ENCODE data around the gene MIA2. TPM values are rescaled to one million over a fixed set of nuclear protein-coding genes. Genes with fewer than 3 reads are reported as not detected.
"Not testable (repeated sequence)": the region's sequence is repeated elsewhere in the genome, so short reads cannot be mapped to it uniquely, and the experiment has no call there.

Gene MIA2, protein sequence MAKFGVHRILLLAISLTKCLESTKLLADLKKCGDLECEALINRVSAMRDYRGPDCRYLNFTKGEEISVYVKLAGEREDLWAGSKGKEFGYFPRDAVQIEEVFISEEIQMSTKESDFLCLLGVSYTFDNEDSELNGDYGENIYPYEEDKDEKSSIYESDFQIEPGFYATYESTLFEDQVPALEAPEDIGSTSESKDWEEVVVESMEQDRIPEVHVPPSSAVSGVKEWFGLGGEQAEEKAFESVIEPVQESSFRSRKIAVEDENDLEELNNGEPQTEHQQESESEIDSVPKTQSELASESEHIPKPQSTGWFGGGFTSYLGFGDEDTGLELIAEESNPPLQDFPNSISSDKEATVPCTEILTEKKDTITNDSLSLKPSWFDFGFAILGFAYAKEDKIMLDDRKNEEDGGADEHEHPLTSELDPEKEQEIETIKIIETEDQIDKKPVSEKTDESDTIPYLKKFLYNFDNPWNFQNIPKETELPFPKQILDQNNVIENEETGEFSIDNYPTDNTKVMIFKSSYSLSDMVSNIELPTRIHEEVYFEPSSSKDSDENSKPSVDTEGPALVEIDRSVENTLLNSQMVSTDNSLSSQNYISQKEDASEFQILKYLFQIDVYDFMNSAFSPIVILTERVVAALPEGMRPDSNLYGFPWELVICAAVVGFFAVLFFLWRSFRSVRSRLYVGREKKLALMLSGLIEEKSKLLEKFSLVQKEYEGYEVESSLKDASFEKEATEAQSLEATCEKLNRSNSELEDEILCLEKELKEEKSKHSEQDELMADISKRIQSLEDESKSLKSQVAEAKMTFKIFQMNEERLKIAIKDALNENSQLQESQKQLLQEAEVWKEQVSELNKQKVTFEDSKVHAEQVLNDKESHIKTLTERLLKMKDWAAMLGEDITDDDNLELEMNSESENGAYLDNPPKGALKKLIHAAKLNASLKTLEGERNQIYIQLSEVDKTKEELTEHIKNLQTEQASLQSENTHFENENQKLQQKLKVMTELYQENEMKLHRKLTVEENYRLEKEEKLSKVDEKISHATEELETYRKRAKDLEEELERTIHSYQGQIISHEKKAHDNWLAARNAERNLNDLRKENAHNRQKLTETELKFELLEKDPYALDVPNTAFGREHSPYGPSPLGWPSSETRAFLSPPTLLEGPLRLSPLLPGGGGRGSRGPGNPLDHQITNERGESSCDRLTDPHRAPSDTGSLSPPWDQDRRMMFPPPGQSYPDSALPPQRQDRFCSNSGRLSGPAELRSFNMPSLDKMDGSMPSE (N-terminal part only)
- 10 to 100 TPM; 19.1 to 19.5 TPM for total RNA-seq

DNA sequence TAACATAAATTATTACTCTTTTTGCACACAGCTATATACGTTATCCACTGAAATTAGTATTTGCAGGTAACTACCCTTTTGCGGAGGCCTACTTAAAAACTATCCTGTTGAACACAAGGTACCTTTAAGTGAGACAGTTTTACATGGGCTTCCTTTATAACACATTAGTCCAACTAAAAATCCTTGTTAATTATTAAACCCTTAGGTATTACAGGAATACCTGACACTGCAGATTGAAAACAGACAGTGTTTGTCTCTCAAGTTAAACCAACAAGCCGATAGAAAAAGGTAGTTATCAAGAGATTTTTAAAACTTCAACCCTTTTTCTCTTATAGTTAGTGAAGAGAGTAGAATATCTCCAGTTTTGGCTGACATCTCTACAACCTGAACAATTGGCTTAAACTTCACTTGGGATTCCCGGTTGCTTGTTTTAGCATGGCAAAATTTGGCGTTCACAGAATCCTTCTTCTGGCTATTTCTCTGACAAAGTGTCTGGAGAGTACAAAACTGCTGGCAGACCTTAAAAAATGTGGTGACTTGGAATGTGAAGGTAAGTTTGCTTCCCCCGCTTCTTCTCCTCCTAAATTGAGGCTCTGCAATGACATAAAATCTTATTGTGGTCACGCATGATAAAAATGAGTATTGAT lies at the start of gene MIA2:
TSS of gene MIA2 (plus strand) at position 236 of the 647 bp plus-strand sequence. CDS start at position 436, 200 bp downstream.
- H3K27ac Mint-ChIP-seq, result peak within 1 kb of the TSS; percentile 42
- peaks cover 30% of the 10 kb centered on the region for H3K4me1 Mint-ChIP-seq
- H3K4me3 Mint-ChIP-seq, result no peak within 1 kb of the TSS
- no peaks in the 10 kb centered on the region for H3K27me3 Mint-ChIP-seq
- H3K36me3 Mint-ChIP-seq, result no peaks in the 10 kb centered on the region
- no peak for DNase-seq
- no peaks in the 10 kb centered on the region for H3K9me3 Mint-ChIP-seq

DNA sequence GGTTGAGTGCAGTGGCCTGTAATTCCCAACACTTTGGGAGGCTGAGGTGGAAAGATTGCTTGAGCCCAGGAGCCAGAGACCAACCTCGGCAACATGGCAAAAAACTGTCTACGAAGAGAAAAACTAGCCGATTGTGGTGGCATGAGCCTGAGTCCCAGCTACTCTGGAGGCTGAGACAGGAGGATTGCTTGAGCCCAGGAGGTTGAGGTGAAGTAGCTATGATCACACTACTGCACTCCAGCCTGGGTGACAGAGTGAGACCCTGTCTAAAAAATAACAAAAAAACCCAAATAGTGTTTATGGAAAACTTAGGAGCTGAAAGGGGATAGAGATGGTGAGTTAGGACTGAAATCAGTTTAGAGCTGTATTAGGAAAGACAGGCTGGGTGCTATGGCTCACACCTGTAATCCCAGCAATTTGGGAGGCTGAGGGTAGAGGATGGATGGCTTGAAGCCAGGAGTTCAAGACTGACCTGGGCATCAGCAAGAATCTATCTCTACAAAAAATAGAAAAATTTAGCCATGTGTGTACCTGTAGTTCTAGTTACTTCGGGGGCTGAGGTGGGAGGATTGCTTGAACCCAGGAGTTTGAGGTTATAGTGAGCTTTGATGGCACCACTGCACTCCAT lies 49.0 kb upstream of the MIA2 start:
- no peak overlapping the region for H3K4me3 Mint-ChIP-seq
- DNase-seq, result no peak
- H3K4me1 Mint-ChIP-seq, result peaks cover 13% of the 10 kb centered on the region
- no peaks in the 10 kb centered on the region for H3K27me3 Mint-ChIP-seq
- H3K9me3 Mint-ChIP-seq, result no peaks in the 10 kb centered on the region
- H3K27ac Mint-ChIP-seq, result peak overlapping the region; percentile 57
- H3K36me3 Mint-ChIP-seq, result peaks cover 39% of the 10 kb centered on the region

DNA sequence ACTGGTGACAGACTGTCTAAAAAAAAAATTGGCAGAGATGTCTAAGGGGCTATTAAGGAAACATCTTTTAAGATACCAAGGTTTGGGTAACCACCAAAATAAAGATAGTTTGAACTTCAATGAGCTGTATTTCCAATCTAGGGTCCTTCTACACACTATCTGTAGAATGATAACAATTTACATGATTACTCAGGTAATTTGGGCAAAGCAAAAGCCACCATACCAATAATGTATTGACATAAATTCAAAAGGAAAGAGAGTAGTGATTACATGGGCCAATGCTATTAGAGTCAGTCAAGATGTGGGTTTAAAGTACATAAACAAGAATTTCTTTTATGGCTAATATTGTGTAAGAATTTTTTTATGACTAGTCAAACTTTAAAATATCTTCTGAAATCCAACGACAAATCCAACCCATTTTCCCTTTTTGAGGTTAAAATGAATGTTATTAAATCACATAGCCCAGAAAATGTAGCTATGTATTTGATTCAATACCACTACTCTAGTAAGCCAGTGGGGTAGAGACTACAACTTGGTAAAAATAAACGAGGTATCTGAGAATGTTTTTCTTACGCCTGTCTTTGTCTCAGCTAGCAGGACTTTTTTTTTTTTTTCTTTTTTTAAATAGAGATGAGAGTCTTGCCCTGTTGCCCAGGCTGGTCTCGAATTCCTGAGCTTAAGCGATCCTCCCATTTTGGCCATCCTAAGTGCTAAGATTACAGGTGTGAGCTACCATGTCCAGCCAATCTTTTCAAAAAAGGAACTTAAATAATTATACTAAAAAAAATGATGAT lies 48.3 kb upstream of the MIA2 start:
- H3K9me3 Mint-ChIP-seq, result no peaks in the 10 kb centered on the region
- peak overlapping the region; percentile 47 for H3K27ac Mint-ChIP-seq
- H3K4me1 Mint-ChIP-seq, result peaks cover 13% of the 10 kb centered on the region
- H3K4me3 Mint-ChIP-seq, result no peak overlapping the region
- no peak for DNase-seq
- no peaks in the 10 kb centered on the region for H3K27me3 Mint-ChIP-seq
- peaks cover 37% of the 10 kb centered on the region for H3K36me3 Mint-ChIP-seq

DNA sequence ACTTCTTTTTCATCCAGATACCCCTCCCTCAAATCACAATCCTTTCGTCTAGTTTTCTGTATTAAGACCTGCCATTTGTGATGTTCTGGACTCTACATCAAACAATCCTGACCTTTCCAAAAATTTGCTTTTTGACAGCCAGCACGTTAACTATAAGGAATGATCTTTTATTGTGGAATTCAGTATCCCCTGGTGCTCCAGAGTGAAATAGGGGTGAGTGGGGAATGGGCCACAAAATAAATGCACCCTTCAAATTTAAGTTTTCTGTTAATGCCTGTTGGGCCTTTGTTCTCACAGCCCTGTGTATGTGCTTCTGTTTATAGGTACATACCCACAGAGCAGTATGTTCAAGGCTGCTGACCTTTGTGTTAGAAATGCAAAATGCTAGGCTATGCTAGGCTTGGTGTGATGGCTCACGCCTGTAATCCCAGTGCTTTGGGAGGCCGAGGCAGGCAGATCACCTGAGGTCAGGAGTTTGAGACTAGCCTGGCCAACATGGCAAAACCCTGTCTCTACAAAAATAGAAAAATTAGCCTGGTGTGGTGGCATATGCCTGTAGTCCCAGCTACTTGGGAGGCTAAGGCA lies 46.7 kb upstream of the MIA2 start:
- no peaks in the 10 kb centered on the region for H3K9me3 Mint-ChIP-seq
- H3K36me3 Mint-ChIP-seq, result peaks cover 37% of the 10 kb centered on the region
- no peak overlapping the region for H3K4me3 Mint-ChIP-seq
- H3K4me1 Mint-ChIP-seq, result peaks cover 13% of the 10 kb centered on the region
- no peaks in the 10 kb centered on the region for H3K27me3 Mint-ChIP-seq
- no peak for DNase-seq
- no peak overlapping the region for H3K27ac Mint-ChIP-seq

DNA sequence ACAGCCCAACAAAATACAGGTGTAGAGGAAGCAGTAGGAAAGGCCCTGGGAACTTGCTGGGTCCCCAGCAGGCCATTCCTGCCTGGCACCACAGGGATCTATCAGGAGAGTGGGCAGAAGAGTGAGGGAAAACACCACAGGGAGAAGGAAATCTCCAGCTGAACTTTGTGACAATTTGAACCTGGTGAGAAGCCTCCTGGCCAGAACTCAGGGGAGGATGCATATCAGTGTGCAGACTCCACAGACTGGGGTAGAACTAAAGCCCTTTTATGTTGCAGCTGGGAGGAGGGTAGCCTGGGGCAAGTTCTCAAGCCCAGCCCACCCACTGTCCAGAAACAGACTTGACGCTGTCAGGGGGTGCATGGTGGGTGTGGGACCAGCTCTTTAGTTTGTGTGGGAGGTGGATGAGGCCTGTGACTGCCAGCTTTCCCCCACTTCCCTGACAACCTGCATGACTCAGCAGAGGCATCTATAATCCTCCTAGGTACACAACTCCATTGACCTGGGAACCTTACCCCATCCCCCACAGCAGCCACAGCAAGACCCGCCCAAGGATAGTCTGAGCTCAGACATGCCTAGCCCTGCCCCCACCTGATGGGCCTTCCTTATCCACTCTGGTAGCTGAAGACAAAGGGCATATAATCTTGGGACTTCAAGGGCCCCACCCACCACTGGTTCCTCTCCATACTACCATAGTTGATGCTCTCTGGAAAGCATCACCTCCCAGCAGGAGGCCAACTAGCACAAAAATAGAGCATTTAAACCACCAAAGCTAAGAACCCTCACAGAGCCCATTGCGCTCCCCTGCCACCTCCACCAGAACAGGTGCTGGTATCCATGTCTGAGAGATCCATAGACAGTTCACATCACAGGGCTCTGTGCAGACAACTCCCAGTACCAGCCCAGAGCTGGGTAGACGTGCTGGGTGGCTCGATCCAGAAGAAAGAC lies 29.8 kb upstream of the MIA2 start:
- Mint-ChIP-seq H3K27ac (no peak overlapping the region), H3K27me3 (no peaks in the 10 kb centered on the region), H3K4me3 (no peak overlapping the region), H3K36me3 (peaks cover 5% of the 10 kb centered on the region), H3K4me1 (peaks cover 16% of the 10 kb centered on the region), H3K9me3 (peaks cover 13% of the 10 kb centered on the region)
- no peak for DNase-seq

DNA sequence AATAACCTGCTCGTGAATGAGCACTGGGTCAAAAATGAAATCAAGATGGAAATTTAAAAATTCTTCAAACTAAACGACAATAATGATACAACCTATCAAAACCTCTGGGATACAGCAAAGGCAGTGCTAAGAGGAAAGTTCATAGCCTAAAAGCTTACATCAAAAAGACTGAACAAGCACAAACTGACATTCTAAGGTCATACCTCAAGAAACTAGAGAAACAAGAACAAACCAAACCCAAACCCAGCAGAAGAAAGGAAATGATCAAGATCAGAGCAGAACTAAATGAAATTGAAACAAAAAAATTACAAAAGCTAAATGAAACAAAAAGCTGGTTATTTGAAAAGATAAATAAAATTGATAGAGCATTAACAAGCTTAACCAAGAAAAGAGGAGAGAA lies 26.3 kb upstream of the MIA2 start:
- DNase-seq, H3K36me3 Mint-ChIP-seq, H3K27me3 Mint-ChIP-seq: not testable (repeated sequence)
- H3K4me1 Mint-ChIP-seq, result peaks cover 16% of the 10 kb centered on the region
- peak overlapping the region; percentile 52 for H3K27ac Mint-ChIP-seq
- H3K9me3 Mint-ChIP-seq, result peaks cover 13% of the 10 kb centered on the region
- H3K4me3 Mint-ChIP-seq, result peak overlapping the region; percentile 11

DNA sequence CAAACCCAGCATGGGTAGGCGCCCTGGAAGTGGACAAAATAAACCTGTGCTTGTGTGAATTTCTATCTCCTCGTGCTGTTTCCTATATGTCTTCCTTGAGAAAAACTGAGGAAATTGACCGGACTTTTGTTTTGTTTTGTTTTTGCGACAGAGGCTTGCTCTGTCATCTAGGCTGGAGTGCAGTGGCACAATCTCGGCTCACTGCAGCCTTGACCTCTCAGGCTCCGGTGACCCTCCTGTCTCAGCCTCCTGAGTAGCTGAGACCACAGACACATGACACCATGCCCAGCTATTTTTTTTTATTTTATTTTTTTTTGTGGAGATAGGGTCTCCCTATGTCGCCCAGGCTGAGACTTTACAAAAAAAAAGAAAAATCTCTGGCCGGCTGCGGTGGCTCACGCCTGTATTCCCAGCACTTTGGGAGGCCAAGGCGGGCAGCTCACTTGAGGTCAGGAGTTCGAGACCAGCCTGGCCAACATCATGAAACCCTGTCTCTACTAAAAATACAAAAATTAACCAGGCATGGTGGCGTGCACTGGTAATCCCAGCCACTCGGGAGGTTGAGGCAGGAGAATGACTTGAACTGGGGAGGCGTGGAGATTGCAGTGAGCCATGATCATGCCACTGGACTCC lies 22.5 kb upstream of the MIA2 start:
- H3K27me3 Mint-ChIP-seq, result no peaks in the 10 kb centered on the region
- peaks cover 13% of the 10 kb centered on the region for H3K9me3 Mint-ChIP-seq
- H3K27ac Mint-ChIP-seq, result no peak overlapping the region
- H3K4me1 Mint-ChIP-seq, result peaks cover 14% of the 10 kb centered on the region
- no peak for DNase-seq
- no peak overlapping the region for H3K4me3 Mint-ChIP-seq
- peaks cover 5% of the 10 kb centered on the region for H3K36me3 Mint-ChIP-seq

DNA sequence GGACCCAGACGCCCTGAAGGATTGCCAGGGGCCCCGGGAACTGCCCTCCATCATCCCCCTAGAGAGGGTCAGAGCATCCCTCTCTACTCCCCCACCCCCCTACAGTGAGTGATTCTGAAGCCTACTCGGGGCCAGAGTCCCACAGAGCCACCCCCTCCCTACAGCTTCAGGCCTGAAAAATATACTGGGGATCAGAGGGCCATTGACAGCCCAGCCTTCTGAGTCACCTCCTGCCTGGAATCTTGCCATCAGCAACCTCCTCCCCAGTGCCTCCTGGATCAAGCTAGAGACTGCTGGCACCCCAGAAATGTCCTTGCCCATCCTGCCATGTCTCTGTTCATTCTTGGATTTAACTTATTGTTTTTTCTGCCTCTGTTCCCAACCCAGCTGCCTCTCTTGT lies 21.7 kb upstream of the MIA2 start:
- no peak for DNase-seq
- Mint-ChIP-seq H3K27ac (no peak overlapping the region), H3K36me3 (no peaks in the 10 kb centered on the region), H3K27me3 (no peaks in the 10 kb centered on the region), H3K4me3 (no peak overlapping the region), H3K4me1 (peaks cover 13% of the 10 kb centered on the region), H3K9me3 (peaks cover 10% of the 10 kb centered on the region)

DNA sequence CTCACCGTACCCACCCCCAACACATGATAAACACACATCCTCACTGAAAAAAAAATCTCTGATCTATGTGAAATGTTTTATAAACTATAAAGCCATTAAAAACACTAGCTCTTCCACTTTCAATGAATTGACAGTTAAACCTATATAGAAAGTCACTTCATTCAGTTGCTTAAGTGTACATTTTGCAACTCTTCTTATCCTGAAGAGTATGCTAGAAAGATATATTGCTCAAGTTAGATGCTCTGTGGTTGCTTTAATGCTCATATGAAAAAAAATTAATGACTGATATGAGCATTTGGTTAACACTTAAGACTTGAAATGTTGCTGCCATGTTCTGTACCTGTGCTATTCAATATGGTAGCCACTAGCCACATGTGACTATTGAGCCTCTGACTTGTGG lies 21.0 kb upstream of the MIA2 start:
- Mint-ChIP-seq H3K4me3 (no peak overlapping the region), H3K36me3 (no peaks in the 10 kb centered on the region), H3K9me3 (peaks cover 8% of the 10 kb centered on the region), H3K27ac (no peak overlapping the region), H3K4me1 (peaks cover 14% of the 10 kb centered on the region), H3K27me3 (no peaks in the 10 kb centered on the region)
- DNase-seq, result no peak

DNA sequence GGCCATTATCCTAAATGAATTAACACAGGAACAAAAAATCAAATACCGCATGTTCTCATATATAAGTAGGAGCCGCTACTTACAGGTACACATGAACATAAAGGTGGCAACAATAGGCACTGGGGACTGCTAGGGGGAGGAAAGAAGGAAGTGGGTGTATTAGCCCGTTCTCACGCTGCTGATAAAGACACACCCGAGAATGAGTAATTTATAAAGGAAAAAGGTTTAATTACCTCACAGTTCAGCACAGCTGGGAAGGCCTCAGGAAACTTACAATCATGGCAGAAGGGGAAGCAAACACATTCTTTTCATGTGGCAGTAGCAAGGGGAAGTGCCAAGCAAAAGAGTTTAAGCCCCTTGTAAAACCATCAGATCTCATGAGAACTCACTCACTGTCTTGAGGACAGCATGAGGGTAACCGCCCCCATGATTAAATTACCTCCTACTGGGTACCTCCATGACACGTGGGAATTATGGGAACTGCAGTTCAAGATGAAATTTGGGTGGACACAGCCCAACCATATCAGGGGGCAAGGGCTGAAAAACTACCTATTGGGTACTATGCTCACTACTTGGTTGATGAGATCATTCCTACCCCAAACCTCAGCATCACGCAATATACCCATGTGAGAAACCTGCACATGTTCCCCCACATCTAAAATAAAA lies 16.4 kb upstream of the MIA2 start:
- H3K9me3 Mint-ChIP-seq, result peaks cover 6% of the 10 kb centered on the region
- no peaks in the 10 kb centered on the region for H3K36me3 Mint-ChIP-seq
- H3K4me1 Mint-ChIP-seq, result peaks cover 19% of the 10 kb centered on the region
- no peaks in the 10 kb centered on the region for H3K27me3 Mint-ChIP-seq
- no peak for DNase-seq
- H3K4me3 Mint-ChIP-seq, result no peak overlapping the region
- H3K27ac Mint-ChIP-seq, result no peak overlapping the region

DNA sequence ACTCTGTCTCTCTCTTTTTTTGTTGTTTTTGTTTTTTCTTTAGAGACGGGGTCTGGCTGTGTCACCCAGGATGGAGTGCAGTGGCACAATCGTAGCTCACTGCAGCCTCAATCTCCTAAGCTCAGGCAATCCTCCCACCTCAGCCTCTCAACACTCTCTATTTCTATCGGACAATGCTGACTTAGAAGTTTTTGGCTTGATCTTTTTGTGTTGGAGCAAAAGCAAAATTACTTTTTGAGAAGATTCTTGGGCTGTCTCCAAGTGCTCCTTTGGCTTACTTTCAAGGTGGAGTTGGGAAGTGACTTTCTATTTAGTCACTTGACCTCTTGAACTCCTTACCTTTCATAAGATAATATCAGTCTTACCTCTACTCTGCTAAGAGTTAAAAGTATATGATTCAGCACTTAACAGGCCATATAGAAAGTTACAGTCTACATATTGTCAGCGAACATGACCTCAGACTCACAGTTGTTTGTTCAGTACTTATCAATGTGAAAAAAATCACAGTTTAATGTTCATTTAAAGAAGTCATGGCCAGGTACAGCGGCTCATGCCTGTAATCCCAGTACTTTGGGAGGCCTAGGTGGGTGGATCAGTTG lies 15.4 kb upstream of the MIA2 start:
- Mint-ChIP-seq H3K36me3 (no peaks in the 10 kb centered on the region), H3K27me3 (no peaks in the 10 kb centered on the region), H3K9me3 (peaks cover 6% of the 10 kb centered on the region), H3K27ac (peak overlapping the region; percentile 42), H3K4me3 (no peak overlapping the region), H3K4me1 (peaks cover 19% of the 10 kb centered on the region)
- no peak for DNase-seq

All from activated naive CD8-positive, alpha-beta T cell treated with anti-CD3 and anti-CD28 coated beads for 36 hours (primary cell).